ENCODE results near the gene DNAAF9. TPM values are rescaled to one million over a fixed set of nuclear protein-coding genes. Genes with fewer than 3 reads are reported as not detected.

Gene DNAAF9
- total RNA-seq, 1 donor from 2014 or later = 12.6 TPM

DNA sequence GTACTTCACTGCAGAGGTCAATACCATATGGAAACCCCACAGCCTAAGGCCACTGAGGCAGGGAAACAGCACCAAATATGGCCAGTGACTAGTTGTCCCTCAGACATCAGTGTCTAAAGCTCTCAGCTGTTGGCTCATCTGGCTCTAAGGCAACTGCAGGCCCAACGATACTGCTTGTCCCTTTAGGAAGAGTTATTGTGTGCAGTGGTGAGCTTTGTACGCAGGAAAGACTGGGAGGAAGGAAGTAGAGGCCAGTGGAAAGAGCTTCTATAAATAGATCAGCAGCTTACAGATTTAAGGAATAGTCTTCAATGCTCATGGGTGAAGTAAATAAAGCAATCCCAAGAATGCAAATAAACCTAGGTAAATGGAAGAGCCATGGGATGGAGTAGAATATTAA is 29.3 kb downstream of the DNAAF9 start:
- Histone ChIP-seq H3K27me3 (ENCODE audit: control insufficient read depth, insufficient read depth, low read length) (no peaks in the 10 kb centered on the region), H3K36me3 (ENCODE audit: control insufficient read depth, insufficient read depth, low read length) (peaks cover 2% of the 10 kb centered on the region), H3K4me3 (ENCODE audit: low read depth, low read length) (no peak overlapping the region)
- no peak for DNase-seq (ENCODE audit: low read depth)
- TF ChIP-seq, protein P1, sequence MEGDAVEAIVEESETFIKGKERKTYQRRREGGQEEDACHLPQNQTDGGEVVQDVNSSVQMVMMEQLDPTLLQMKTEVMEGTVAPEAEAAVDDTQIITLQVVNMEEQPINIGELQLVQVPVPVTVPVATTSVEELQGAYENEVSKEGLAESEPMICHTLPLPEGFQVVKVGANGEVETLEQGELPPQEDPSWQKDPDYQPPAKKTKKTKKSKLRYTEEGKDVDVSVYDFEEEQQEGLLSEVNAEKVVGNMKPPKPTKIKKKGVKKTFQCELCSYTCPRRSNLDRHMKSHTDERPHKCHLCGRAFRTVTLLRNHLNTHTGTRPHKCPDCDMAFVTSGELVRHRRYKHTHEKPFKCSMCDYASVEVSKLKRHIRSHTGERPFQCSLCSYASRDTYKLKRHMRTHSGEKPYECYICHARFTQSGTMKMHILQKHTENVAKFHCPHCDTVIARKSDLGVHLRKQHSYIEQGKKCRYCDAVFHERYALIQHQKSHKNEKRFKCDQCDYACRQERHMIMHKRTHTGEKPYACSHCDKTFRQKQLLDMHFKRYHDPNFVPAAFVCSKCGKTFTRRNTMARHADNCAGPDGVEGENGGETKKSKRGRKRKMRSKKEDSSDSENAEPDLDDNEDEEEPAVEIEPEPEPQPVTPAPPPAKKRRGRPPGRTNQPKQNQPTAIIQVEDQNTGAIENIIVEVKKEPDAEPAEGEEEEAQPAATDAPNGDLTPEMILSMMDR (IDR thresholded peaks at IDR 0.05; ENCODE audit: insufficient read depth, low read length, poor library complexity, severe bottlenecking) = no peak

DNA sequence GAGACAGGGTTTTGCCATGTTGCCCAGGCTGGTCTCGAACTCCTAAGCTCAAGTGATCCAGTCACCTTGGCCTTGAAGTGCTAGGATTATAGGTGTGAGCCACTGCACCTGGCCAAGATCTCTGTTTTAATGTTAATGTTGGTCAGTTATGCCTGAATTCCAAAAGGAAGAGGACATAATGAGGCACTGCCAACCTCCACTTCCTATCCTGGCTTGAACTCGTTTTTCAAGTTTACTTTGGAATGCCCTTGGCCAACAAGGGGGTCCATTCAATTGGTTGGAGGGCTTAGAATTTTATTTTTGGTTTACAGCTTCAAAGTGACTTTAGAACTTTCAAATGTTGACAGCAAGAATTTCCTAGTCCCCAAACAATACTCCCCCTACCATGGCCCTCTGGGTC is 29.8 kb downstream of the DNAAF9 start:
- peaks cover 2% of the 10 kb centered on the region for H3K36me3 ChIP-seq (ENCODE audit: control insufficient read depth, insufficient read depth, low read length)
- no peaks in the 10 kb centered on the region for H3K27me3 ChIP-seq (ENCODE audit: control insufficient read depth, insufficient read depth, low read length)
- no peak for DNase-seq (ENCODE audit: low read depth)
- TF ChIP-seq, protein P1 (IDR thresholded peaks at IDR 0.05; ENCODE audit: insufficient read depth, low read length, poor library complexity, severe bottlenecking) = no peak
- no peak overlapping the region for H3K4me3 ChIP-seq (ENCODE audit: low read depth, low read length)

DNA sequence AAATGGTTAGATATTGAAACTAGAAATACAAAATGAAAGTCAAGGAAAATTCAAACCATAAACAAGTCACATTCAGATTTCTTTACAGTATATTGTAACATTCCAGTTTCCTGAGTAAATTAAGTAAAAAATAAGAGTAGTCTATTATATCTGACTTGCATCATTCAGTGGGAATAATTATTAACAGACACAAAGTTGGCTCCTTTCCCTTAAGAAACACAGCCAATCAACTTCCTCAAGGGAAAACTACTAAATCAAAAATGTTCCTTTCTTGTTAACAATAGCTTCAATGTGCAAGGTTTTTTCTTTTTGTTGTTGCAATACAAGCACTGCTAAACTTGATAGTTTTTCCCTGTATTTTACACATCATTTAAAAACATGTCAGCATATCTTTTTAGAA is 33.2 kb downstream of the DNAAF9 start:
- H3K27me3 ChIP-seq (ENCODE audit: control insufficient read depth, insufficient read depth, low read length) = no peaks in the 10 kb centered on the region
- peaks cover 3% of the 10 kb centered on the region for H3K36me3 ChIP-seq (ENCODE audit: control insufficient read depth, insufficient read depth, low read length)
- TF ChIP-seq, protein P1 (IDR thresholded peaks at IDR 0.05; ENCODE audit: insufficient read depth, low read length, poor library complexity, severe bottlenecking) = no peak
- H3K4me3 ChIP-seq (ENCODE audit: low read depth, low read length) = no peak overlapping the region
- no peak for DNase-seq (ENCODE audit: low read depth)

DNA sequence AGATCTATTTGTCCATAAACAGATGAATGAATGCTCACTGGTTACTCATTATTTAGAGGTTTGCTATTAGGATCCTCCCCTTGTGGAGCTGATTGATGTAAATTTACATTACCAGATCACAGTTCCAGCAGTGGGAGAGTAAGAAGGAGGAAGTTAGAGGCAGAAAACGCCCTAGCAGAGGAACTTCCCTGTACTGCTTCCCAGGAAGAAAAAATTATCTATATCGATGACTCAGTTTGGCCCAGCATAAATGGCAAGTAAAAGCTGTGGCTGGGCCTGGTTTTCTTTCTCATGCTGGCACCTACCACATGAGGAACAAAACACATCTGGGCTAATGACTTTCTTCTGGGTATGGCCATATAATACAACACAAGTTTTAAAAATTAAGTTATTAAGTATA is 35.7 kb downstream of the DNAAF9 start:
- DNase-seq (ENCODE audit: low read depth) = no peak
- Histone ChIP-seq H3K4me3 (ENCODE audit: low read depth, low read length) (no peak overlapping the region), H3K27me3 (ENCODE audit: control insufficient read depth, insufficient read depth, low read length) (no peaks in the 10 kb centered on the region), H3K36me3 (ENCODE audit: control insufficient read depth, insufficient read depth, low read length) (peaks cover 3% of the 10 kb centered on the region)
- TF ChIP-seq, protein P1 (IDR thresholded peaks at IDR 0.05; ENCODE audit: insufficient read depth, low read length, poor library complexity, severe bottlenecking) = no peak

DNA sequence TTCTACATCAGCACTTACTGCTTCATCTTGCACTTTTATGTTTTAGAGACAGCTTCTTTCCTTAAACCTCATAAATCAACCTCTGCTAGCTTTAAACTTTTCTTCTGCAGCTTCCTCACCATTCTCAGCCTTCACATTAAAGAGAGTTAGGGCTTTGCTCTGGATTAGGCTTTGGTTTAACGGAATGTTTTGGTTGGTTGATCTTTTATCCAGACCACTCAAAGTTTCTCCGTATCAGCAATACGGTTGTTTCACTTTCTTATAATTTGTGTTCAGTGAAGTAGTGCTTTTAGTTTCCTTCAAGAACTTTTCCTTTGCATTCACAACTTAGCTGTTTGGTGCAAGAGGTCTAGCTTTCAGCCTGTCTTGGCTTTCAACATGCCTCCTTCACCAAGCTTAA is 40.4 kb downstream of the DNAAF9 start:
- TF ChIP-seq, protein P1 (IDR thresholded peaks at IDR 0.05; ENCODE audit: insufficient read depth, low read length, poor library complexity, severe bottlenecking) = no peak
- Histone ChIP-seq H3K36me3 (ENCODE audit: control insufficient read depth, insufficient read depth, low read length) (no peaks in the 10 kb centered on the region), H3K4me3 (ENCODE audit: low read depth, low read length) (no peak overlapping the region), H3K27me3 (ENCODE audit: control insufficient read depth, insufficient read depth, low read length) (no peaks in the 10 kb centered on the region)
- DNase-seq (ENCODE audit: low read depth) = no peak

DNA sequence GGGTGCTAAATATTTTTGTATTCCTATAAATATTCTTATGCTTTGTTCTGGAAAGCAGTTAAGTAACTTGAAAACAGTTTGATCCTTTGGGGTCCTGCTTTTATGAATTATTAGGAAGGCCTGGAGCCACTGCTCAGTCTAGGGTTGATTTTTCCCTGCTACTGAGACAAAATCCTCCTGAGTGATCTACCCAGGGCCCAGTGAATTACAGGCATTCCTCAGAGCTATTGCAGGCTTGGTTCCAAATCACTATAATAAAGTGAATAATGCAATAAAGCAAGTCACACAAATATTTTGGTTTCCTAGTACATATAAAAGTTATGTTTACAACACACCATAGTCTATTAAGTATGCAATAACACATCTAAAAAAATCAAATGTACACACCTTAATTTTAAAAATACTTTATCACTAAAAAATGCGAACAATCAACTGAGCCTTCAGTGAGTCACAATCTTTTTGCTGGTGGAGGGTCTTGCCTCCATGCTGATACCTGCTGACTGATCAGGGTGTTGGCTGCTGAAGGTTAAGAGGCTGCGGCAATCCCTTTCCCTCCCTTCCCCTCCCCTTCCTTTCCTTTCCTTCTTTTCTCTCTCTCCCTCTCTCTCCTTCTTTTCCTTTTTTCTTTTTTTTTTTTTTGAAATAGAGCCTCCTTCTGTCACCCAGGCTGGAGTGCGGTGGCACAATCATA is 43.0 kb downstream of the DNAAF9 start:
- TF ChIP-seq, protein P1 (IDR thresholded peaks at IDR 0.05; ENCODE audit: insufficient read depth, low read length, poor library complexity, severe bottlenecking) = no peak
- no peaks in the 10 kb centered on the region for H3K27me3 ChIP-seq (ENCODE audit: control insufficient read depth, insufficient read depth, low read length)
- no peaks in the 10 kb centered on the region for H3K36me3 ChIP-seq (ENCODE audit: control insufficient read depth, insufficient read depth, low read length)
- no peak for DNase-seq (ENCODE audit: low read depth)
- H3K4me3 ChIP-seq (ENCODE audit: low read depth, low read length) = no peak overlapping the region
